HCT116 (cell line): ENCODE results near the gene DRC7. TPM values are rescaled to one million over a fixed set of nuclear protein-coding genes. Genes with fewer than 3 reads are reported as not detected.

Experiments
- ATAC-seq: fragments of 200-7000 bp; cut with Tn5 transposase; 2 replicates; pipeline ENCODE4 v1.9.1; 2020; ENCODE audit warnings: mild to moderate bottlenecking, moderate library complexity
- BruUV-seq: library from RNA; stranded (reverse); fragments of 400-500 nt; replicated peaks from 2 replicates; lab custom pipeline; 2021; lab: Mats Ljungman, UMichigan
- CTCF ChIA-PET: fragments of 300-600 bp; sonication (Branson Sonifier 250); formaldehyde crosslinking; loops from one replicate; lab custom pipeline; 2021; ENCODE audit warnings: antibody characterized with exemption; lab: Charles Lee
- POLR2A ChIA-PET: fragments of 300-600, 350-600 bp; sonication (Branson Sonifier 250); formaldehyde crosslinking; loops from one replicate; lab custom pipeline; 2021; ENCODE audit warnings: antibody characterized with exemption; lab: Charles Lee
- RAD21 ChIA-PET, 2 experiments: fragments of 300-600 bp; sonication (Branson Sonifier 250); formaldehyde crosslinking; loops; one replicate each; lab custom pipeline; 2023; ENCODE audit warnings: low total read pairs in 2 of 2; ENCODE audit not compliant: uncharacterized antibody in 2 of 2, unreplicated experiment in 2 of 2, low non-redundant PET in 1 of 2; lab: Charles Lee
- DNase-seq: peaks from one replicate; pipeline ENCODE4 v3.0.0-alpha.2; 2010; ENCODE audit warnings: low read depth, low spot score
- H2AFZ ChIP-seq: fragments of 200-600 bp; shearing (Covaris generic), sonication (generic); 2 replicates; pipeline ENCODE4 v1.6.1; 2017; ENCODE audit warnings: low read depth, mixed run types, mixed read lengths, antibody characterized with exemption, low read length; ENCODE audit not compliant: poor library complexity, severe bottlenecking
- H3K27ac ChIP-seq: 2 replicates; pipeline ENCODE4 v1.5.1; 2012; ENCODE audit warnings: low read depth, low read length
- H3K27me3 ChIP-seq: fragments of 200-600 bp; sonication (generic); 2 replicates; pipeline ENCODE4 v1.6.1; 2016; ENCODE audit warnings: mixed run types, low read length, mixed read lengths; ENCODE audit not compliant: insufficient read depth
- H3K36me3 ChIP-seq, 2 experiments: fragments of 200-500 bp in 1 of 2; fragments of 200-600 bp in 1 of 2; sonication (Bioruptor generic) in 1 of 2; sonication (generic) in 1 of 2; 2 replicates each; pipeline versions ENCODE4 v1.5.1 to v1.6.1; 2014 to 2016; ENCODE audit warnings: low read length in 2 of 2, inconsistent platforms in 1 of 2, mixed read lengths in 1 of 2, mixed run types in 1 of 2; ENCODE audit not compliant: insufficient read depth in 2 of 2, control insufficient read depth in 1 of 2
- H3K4me1 ChIP-seq, 2 experiments: fragments of 200-600 bp in 1 of 2; sonication (generic) in 1 of 2; 2 replicates each; pipeline versions ENCODE4 v1.5.1 to v1.6.1; 2012 to 2017; ENCODE audit warnings: low read length in 2 of 2, inconsistent platforms in 1 of 2, mild to moderate bottlenecking in 1 of 2, mixed read lengths in 1 of 2, mixed run types in 1 of 2, moderate library complexity in 1 of 2; ENCODE audit not compliant: insufficient read depth in 2 of 2, control insufficient read depth in 1 of 2
- H3K4me2 ChIP-seq: fragments of 200-600 bp; sonication (generic); 2 replicates; pipeline ENCODE4 v1.6.1; 2017; ENCODE audit warnings: mixed run types, low read length, mixed read lengths
- H3K4me3 ChIP-seq, 2 experiments: fragments of 200-600 bp in 1 of 2; sonication (generic) in 1 of 2; replicated peaks in 1 of 2; 2 replicates each; pipeline ENCODE4 v1.5.1; 2011 to 2016; ENCODE audit warnings: low read length in 2 of 2, control low read depth in 1 of 2, low read depth in 1 of 2, mild to moderate bottlenecking in 1 of 2, mixed read lengths in 1 of 2, mixed run types in 1 of 2
- H3K79me2 ChIP-seq: fragments of 200-600 bp; sonication (generic); 2 replicates; pipeline ENCODE4 v1.6.1; 2017; ENCODE audit warnings: mild to moderate bottlenecking, mixed run types, low read length, moderate library complexity, mixed read lengths; ENCODE audit not compliant: insufficient read depth
- H3K9ac ChIP-seq: fragments of 200-600 bp; sonication (generic); 2 replicates; pipeline ENCODE4 v1.6.1; 2016; ENCODE audit warnings: low read length, mixed read lengths
- H3K9me2 ChIP-seq: fragments of 200-600 bp; sonication (generic), shearing (Covaris generic); 2 replicates; pipeline ENCODE4 v1.6.1; 2017; ENCODE audit warnings: mixed run types, mild to moderate bottlenecking, moderate library complexity; ENCODE audit not compliant: insufficient read depth
- H3K9me3 ChIP-seq, 2 experiments: fragments of 200-500 bp in 1 of 2; fragments of 200-600 bp in 1 of 2; sonication (Bioruptor generic) in 1 of 2; sonication (generic) in 1 of 2; 2 replicates each; pipeline ENCODE4 v1.6.1; 2014 to 2017; ENCODE audit warnings: low read length in 2 of 2, mixed read lengths in 2 of 2, inconsistent platforms in 1 of 2, low read depth in 1 of 2, mild to moderate bottlenecking in 1 of 2, mixed run types in 1 of 2, moderate library complexity in 1 of 2; ENCODE audit not compliant: control insufficient read depth in 1 of 2, insufficient read depth in 1 of 2
- H4K20me1 ChIP-seq: fragments of 200-600 bp; sonication (generic), shearing (Covaris generic); 2 replicates; pipeline ENCODE4 v1.6.1; 2017; ENCODE audit warnings: mixed run types, mild to moderate bottlenecking, moderate library complexity; ENCODE audit not compliant: insufficient read depth
- CBX3 ChIP-seq: IDR thresholded peaks from 2 replicates; pipeline ENCODE4 v1.6.1; 2012; ENCODE audit warnings: low read depth
- CEBPB ChIP-seq: IDR thresholded peaks from 2 replicates; pipeline ENCODE4 v1.6.1; 2012; ENCODE audit warnings: low read depth
- ELF1 ChIP-seq: IDR thresholded peaks from 2 replicates; pipeline ENCODE4 v1.6.1; 2012; ENCODE audit warnings: low read depth, borderline replicate concordance
- EZH2 ChIP-seq: fragments of 200-600 bp; sonication (generic); IDR thresholded peaks from 2 replicates; pipeline ENCODE4 v1.6.1; 2017; ENCODE audit warnings: antibody characterized with exemption, mixed run types
- EZH2phosphoT487 ChIP-seq: fragments of 200-600 bp; IDR thresholded peaks from 2 replicates; pipeline ENCODE4 v1.6.1; 2018; ENCODE audit warnings: antibody characterized with exemption, borderline replicate concordance
- FOSL1 ChIP-seq: IDR thresholded peaks from 2 replicates; pipeline ENCODE4 v1.6.1; 2012; ENCODE audit warnings: low read depth
- JUND ChIP-seq: IDR thresholded peaks from 2 replicates; pipeline ENCODE4 v1.6.1; 2012
- MAX ChIP-seq: IDR thresholded peaks from 2 replicates; pipeline ENCODE4 v1.6.1; 2012
- POLR2A ChIP-seq: IDR thresholded peaks from 2 replicates; pipeline ENCODE4 v1.7.0; 2011; ENCODE audit warnings: borderline replicate concordance; ENCODE audit not compliant: insufficient read depth, insufficient read length; ENCODE audit errors: extremely low read depth
- POLR2AphosphoS5 ChIP-seq: IDR thresholded peaks from 2 replicates; pipeline ENCODE4 v1.6.1; 2011; ENCODE audit warnings: mild to moderate bottlenecking, low read depth, low read length, moderate library complexity
- RAD21 ChIP-seq: IDR thresholded peaks from 2 replicates; pipeline ENCODE4 v1.6.1; 2012; ENCODE audit warnings: low read depth, mild to moderate bottlenecking
- SIN3A ChIP-seq: IDR thresholded peaks from 2 replicates; pipeline ENCODE4 v1.6.1; 2012; ENCODE audit warnings: low read depth
- SP1 ChIP-seq: IDR thresholded peaks from 2 replicates; pipeline ENCODE4 v1.6.1; 2012; ENCODE audit warnings: low read depth
- YY1 ChIP-seq: IDR thresholded peaks from 2 replicates; pipeline ENCODE4 v1.6.1; 2011; ENCODE audit warnings: low read length, low read depth, moderate library complexity, mild to moderate bottlenecking; ENCODE audit not compliant: insufficient replicate concordance; ENCODE audit errors: extremely low read depth
- ZFX ChIP-seq: fragments of 450-650 bp; IDR thresholded peaks from 2 replicates; pipeline ENCODE4 v1.6.1; 2017
- ZNF274 ChIP-seq: fragments of 200-500 bp; sonication (Bioruptor generic); IDR thresholded peaks from 2 replicates; pipeline ENCODE4 v1.6.1; 2014; ENCODE audit warnings: mild to moderate bottlenecking, low read depth, low read length, inconsistent platforms
- intact Hi-C: fragments of 100-400 bp; cut with micrococcal nuclease; formaldehyde crosslinking; loops from 2 replicates; pipeline ENCODE4 v1.10.0; 2022
- total RNA-seq: library from RNA; stranded (reverse); gene quantifications from one replicate; pipeline ENCODE4 v1.2.1, GENCODE V29; 2021; ENCODE audit not compliant: unreplicated experiment
- TF ChIP-seq, protein P1 (sequence below), 3 experiments: fragments of 200-600 bp in 1 of 3; sonication (generic) in 1 of 3; IDR thresholded peaks in 2 of 3; conservative IDR thresholded peaks in 1 of 3; 2 replicates each; pipeline ENCODE4 v1.5.1; 2012 to 2017; ENCODE audit warnings: low read depth in 2 of 3, low read length in 2 of 3, antibody characterized with exemption in 1 of 3, borderline replicate concordance in 1 of 3, control low read depth in 1 of 3, mild to moderate bottlenecking in 1 of 3, mixed read lengths in 1 of 3, mixed run types in 1 of 3, moderate library complexity in 1 of 3; ENCODE audit not compliant: insufficient read depth in 1 of 3
- TF ChIP-seq, protein P2 (sequence below): IDR thresholded peaks from 2 replicates; pipeline ENCODE4 v1.6.1; 2011; ENCODE audit warnings: mild to moderate bottlenecking, low read length, moderate library complexity; ENCODE audit not compliant: insufficient replicate concordance; ENCODE audit errors: extremely low read depth

The DRC7 gene
- total RNA-seq, 1 experiment from 2014 or later: 0.91 TPM

DNA sequence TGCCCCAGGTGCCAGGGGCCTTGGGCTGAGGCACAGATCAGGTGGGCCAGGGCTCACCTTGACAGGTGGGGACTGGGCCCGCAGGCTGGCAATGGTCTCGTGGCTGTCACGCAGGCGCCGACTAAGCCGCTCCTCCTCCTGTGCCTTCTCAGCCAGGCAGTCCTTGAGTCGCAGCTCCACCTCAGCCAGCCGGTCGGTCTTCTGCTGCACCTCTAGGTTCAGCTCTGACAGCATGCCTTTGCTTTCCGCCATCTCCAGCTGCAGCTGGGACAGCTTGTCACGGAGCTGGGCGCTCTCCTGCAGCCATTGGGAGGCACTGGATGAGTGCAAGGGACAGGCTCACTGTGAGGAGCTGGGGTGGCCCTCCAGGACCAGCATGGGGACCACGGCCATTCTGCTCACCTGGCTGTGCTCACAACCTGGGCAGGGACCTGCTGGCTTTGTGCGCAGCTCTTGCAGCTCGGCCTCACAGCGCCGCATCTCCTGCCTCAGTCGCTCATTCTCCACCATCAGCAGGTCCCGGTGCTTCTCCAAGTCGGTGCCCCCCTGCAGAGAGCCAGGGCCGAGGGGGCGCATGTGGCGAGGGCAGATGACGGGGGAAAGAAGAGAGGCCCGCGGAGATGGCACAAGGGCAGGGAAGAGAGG lies 76.7 kb downstream of the DRC7 start:
- H4K20me1 ChIP-seq: no peaks in the 10 kb centered on the region
- no peak for ATAC-seq
- H3K9me2 ChIP-seq: no peaks in the 10 kb centered on the region
- H3K36me3 ChIP-seq: no peaks in the 10 kb centered on the region; a peak in 1 of 4 replicates
- no peaks in the 10 kb centered on the region for H3K9me3 ChIP-seq
- DNase-seq: no peak
- no peak overlapping the region for H2AFZ ChIP-seq
- no peaks in the 10 kb centered on the region for H3K27me3 ChIP-seq
- H3K4me1 ChIP-seq: no peaks in the 10 kb centered on the region
- no TSS peak for BruUV-seq
- ChIA-PET POLR2A (no interaction called here), CTCF (no interaction called here), RAD21 (no interaction called here)
- TF ChIP-seq EZH2 (no peak), POLR2A (no peak), ELF1 (no peak), ZFX (no peak), YY1 (no peak), CEBPB (no peak), JUND (no peak), CBX3 (no peak), RAD21 (no peak), SP1 (no peak), POLR2AphosphoS5 (no peak), EZH2phosphoT487 (no peak), SIN3A (no peak), MAX (no peak), FOSL1 (no peak), ZNF274 (no peak)
- TF ChIP-seq, protein P1, sequence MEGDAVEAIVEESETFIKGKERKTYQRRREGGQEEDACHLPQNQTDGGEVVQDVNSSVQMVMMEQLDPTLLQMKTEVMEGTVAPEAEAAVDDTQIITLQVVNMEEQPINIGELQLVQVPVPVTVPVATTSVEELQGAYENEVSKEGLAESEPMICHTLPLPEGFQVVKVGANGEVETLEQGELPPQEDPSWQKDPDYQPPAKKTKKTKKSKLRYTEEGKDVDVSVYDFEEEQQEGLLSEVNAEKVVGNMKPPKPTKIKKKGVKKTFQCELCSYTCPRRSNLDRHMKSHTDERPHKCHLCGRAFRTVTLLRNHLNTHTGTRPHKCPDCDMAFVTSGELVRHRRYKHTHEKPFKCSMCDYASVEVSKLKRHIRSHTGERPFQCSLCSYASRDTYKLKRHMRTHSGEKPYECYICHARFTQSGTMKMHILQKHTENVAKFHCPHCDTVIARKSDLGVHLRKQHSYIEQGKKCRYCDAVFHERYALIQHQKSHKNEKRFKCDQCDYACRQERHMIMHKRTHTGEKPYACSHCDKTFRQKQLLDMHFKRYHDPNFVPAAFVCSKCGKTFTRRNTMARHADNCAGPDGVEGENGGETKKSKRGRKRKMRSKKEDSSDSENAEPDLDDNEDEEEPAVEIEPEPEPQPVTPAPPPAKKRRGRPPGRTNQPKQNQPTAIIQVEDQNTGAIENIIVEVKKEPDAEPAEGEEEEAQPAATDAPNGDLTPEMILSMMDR (IDR thresholded peaks at IDR 0.05 in 2 of 3, conservative IDR thresholded peaks at IDR 0.05 in 1 of 3; ENCODE audit: borderline replicate concordance in 1 of 3, insufficient read depth in 1 of 3, low read depth in 2 of 3, low read length in 2 of 3): no peak
- TF ChIP-seq, protein P2, sequence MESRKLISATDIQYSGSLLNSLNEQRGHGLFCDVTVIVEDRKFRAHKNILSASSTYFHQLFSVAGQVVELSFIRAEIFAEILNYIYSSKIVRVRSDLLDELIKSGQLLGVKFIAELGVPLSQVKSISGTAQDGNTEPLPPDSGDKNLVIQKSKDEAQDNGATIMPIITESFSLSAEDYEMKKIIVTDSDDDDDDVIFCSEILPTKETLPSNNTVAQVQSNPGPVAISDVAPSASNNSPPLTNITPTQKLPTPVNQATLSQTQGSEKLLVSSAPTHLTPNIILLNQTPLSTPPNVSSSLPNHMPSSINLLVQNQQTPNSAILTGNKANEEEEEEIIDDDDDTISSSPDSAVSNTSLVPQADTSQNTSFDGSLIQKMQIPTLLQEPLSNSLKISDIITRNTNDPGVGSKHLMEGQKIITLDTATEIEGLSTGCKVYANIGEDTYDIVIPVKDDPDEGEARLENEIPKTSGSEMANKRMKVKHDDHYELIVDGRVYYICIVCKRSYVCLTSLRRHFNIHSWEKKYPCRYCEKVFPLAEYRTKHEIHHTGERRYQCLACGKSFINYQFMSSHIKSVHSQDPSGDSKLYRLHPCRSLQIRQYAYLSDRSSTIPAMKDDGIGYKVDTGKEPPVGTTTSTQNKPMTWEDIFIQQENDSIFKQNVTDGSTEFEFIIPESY: no peak
- H3K4me3 ChIP-seq: no peak overlapping the region
- intact Hi-C loops: no loop called here
- H3K4me2 ChIP-seq: no peak overlapping the region
- no peak overlapping the region for H3K9ac ChIP-seq
- no peaks in the 10 kb centered on the region for H3K79me2 ChIP-seq
- no peak overlapping the region for H3K27ac ChIP-seq
